GM18951 (cell line): ENCODE data around the gene OR56A1.

Experiments
- POLR2A ChIP-seq: IDR thresholded peaks from 4 replicates; pipeline ENCODE4 v1.6.1; 2011; ENCODE audit warnings: mild to moderate bottlenecking; ENCODE audit not compliant: insufficient read length, insufficient read depth; ENCODE audit errors: extremely low read depth
- in situ Hi-C: fragments of 300-500 bp; cut with MboI; formaldehyde crosslinking; loops from one replicate; pipeline ENCODE4 v1.12.0; 2022; ENCODE audit warnings: low sequenced_read_pairs, mixed read lengths, inconsistent platforms; ENCODE audit not compliant: unreplicated experiment

The OR56A1 gene

GRCh38 chr11:6012035-6012668 lies 18.4 kb downstream of the OR56A1 start:
- no peak for TF ChIP-seq POLR2A

GRCh38 chr11:6006846-6007245 lies 23.7 kb downstream of the OR56A1 start, which contains the start of gene OR56A4:
Gene OR56A4, minus strand, starts transcription at chr11:6006946. Its CDS starts 3,954 bp downstream, at chr11:6002992.
- in situ Hi-C loops: no loop called here
- TF ChIP-seq POLR2A: no peak

More at GRCh38 chr11:6012035-6012668, 18.4 kb downstream of the OR56A1 start:
- in situ Hi-C loops: no loop called here

GRCh38 chr11:6006395-6006794 lies 24.2 kb downstream of the OR56A1 start:
- in situ Hi-C loops: no loop called here
- TF ChIP-seq POLR2A: no peak

- in situ Hi-C loops: no loop called here
- no peak for TF ChIP-seq POLR2A
Measured at GRCh38 chr11:6002202-6002699, 28.3 kb downstream of the OR56A1 start.

GRCh38 chr11:5994791-5995190 lies 35.8 kb downstream of the OR56A1 start:
- in situ Hi-C loops: no loop called here
- TF ChIP-seq POLR2A: no peak

- in situ Hi-C loops: no loop called here
- no peak for TF ChIP-seq POLR2A
Measured at GRCh38 chr11:5992604-5993251, 37.8 kb downstream of the OR56A1 start.

GRCh38 chr11:5992150-5992549 lies 38.4 kb downstream of the OR56A1 start:
- in situ Hi-C loops: no loop called here

GRCh38 chr11:5989203-5989602 lies 41.4 kb downstream of the OR56A1 start:
- in situ Hi-C loops: no loop called here
- TF ChIP-seq POLR2A: no peak

More at GRCh38 chr11:5992150-5992549, 38.4 kb downstream of the OR56A1 start:
- no peak for TF ChIP-seq POLR2A

- in situ Hi-C loops: no loop called here
- no peak for TF ChIP-seq POLR2A
Measured at GRCh38 chr11:5986885-5987284, 43.7 kb downstream of the OR56A1 start, which contains the start of gene OR52L1. Gene OR52L1, minus strand, starts transcription at chr11:5986985. Its CDS starts 55 bp downstream, at chr11:5986930.

GRCh38 chr11:5983443-5983842 lies 47.1 kb downstream of the OR56A1 start:
- TF ChIP-seq POLR2A: no peak
- in situ Hi-C loops: no loop called here

GRCh38 chr11:5973530-5973929 lies 57.0 kb downstream of the OR56A1 start:
- no peak for TF ChIP-seq POLR2A
- in situ Hi-C loops: no loop called here
